Thoracic aorta (tissue), 2 donors: ENCODE results near the gene ARHGEF6. TPM values are rescaled to one million over a fixed set of nuclear protein-coding genes. Genes with fewer than 3 reads are reported as not detected.

Source experiments
- ATAC-seq: fragments of 150-250 bp; one replicate; pipeline ENCODE4 v1.8.0; 2017; ENCODE audit warnings: low read depth; ENCODE audit not compliant: insufficient number of reproducible peaks, low FRiP score
- DNase-seq: peaks from one replicate; pipeline ENCODE4 v3.0.0-alpha.2; 2020; ENCODE audit warnings: low spot score
- H3K27ac ChIP-seq, 2 donors: fragments of 200-600 bp; sonication (generic); 1 replicate in 1 of 2; 2 replicates in 1 of 2; pipeline ENCODE4 v1.5.1; 2016; ENCODE audit warnings: mild to moderate bottlenecking in 2 of 2, moderate library complexity in 2 of 2
- H3K27me3 ChIP-seq: fragments of 200-600 bp; sonication (generic); replicated peaks from 2 replicates; pipeline ENCODE4 v1.6.0; 2016; ENCODE audit warnings: mild to moderate bottlenecking; ENCODE audit not compliant: insufficient read depth
- H3K36me3 ChIP-seq: fragments of 200-600 bp; sonication (generic); one replicate; pipeline ENCODE4 v1.5.1; 2016
- H3K4me1 ChIP-seq, 2 donors: fragments of 200-600 bp; sonication (generic); 1 replicate in 1 of 2; 2 replicates in 1 of 2; pipeline versions ENCODE4 v1.5.1 to v1.6.0; 2016; ENCODE audit warnings: low read depth in 2 of 2, mild to moderate bottlenecking in 1 of 2; ENCODE audit not compliant: control insufficient read depth in 1 of 2
- H3K4me3 ChIP-seq: fragments of 200-600 bp; sonication (generic); 2 replicates; pipeline ENCODE4 v1.5.1; 2016; ENCODE audit warnings: mild to moderate bottlenecking
- H3K9me3 ChIP-seq: fragments of 200-600 bp; sonication (generic); 2 replicates; pipeline ENCODE4 v1.5.1; 2016
- CTCF ChIP-seq: fragments of 200-600 bp; sonication (generic); IDR thresholded peaks from one replicate; pipeline ENCODE4 v1.5.1; 2019; ENCODE audit warnings: antibody characterized with exemption
- total RNA-seq, 2 donors: library from RNA; depleted of rRNA; stranded (reverse); fragments of >200 nt; gene quantifications; one replicate each; pipeline versions ENCODE4 v1.1.0 to v1.2.3, GENCODE V29; 2016

Gene ARHGEF6
- total RNA-seq, 2 donors from 2014 or later = 25.7 to 34.8 TPM

GRCh38 chrX:136619899-136620505 lies 160.7 kb downstream of the ARHGEF6 start:
- Histone ChIP-seq H3K36me3 (no peaks in the 10 kb centered on the region), H3K4me3 (no peak overlapping the region), H3K4me1 (no peaks in the 10 kb centered on the region), H3K9me3 (no peaks in the 10 kb centered on the region), H3K27ac (no peak overlapping the region), H3K27me3 (no peaks in the 10 kb centered on the region)
- no peak for TF ChIP-seq CTCF
- no peak for ATAC-seq
- no peak for DNase-seq

GRCh38 chrX:136616987-136617685 lies 163.6 kb downstream of the ARHGEF6 start:
- Histone ChIP-seq H3K4me1 (no peaks in the 10 kb centered on the region), H3K9me3 (no peaks in the 10 kb centered on the region), H3K36me3 (no peaks in the 10 kb centered on the region), H3K4me3 (no peak overlapping the region), H3K27me3 (no peaks in the 10 kb centered on the region), H3K27ac (no peak overlapping the region)
- no peak for TF ChIP-seq CTCF
- ATAC-seq = no peak
- DNase-seq = no peak

Other genes starting within 250 kb of the ARHGEF6 start
- gene VGLL1, start 248.7 kb downstream of the ARHGEF6 start, total RNA-seq = not detected
- gene CD40LG, start 132.8 kb downstream of the ARHGEF6 start, total RNA-seq = under 1 TPM in 1 of 2 donors, not detected in 1; 0.42 TPM
- 100 to 1,000 TPM; 224 to 338 TPM for gene RBMX, start 99.8 kb upstream of the ARHGEF6 start, total RNA-seq